A673 (cell line): ENCODE results near the gene ZMYND19. TPM values are rescaled to one million over a fixed set of nuclear protein-coding genes. Genes with fewer than 3 reads are reported as not detected.

Experiments used
- BruUV-seq: library from RNA; stranded (reverse); fragments of 400-500 nt; replicated peaks from 2 replicates; lab custom pipeline; 2021; lab: Mats Ljungman, UMichigan
- CTCF ChIA-PET: fragments of 300-600 bp; sonication (Branson Sonifier 250); formaldehyde crosslinking; loops from one replicate; lab custom pipeline; 2022; ENCODE audit warnings: antibody characterized with exemption; lab: Charles Lee
- POLR2A ChIA-PET: fragments of 300-600 bp; sonication (Branson Sonifier 250); formaldehyde crosslinking; loops from one replicate; lab custom pipeline; 2022; ENCODE audit warnings: antibody characterized with exemption; ENCODE audit not compliant: low non-redundant PET; lab: Charles Lee
- DNase-seq: peaks from one replicate; pipeline ENCODE4 v3.0.0-alpha.2; 2015; ENCODE audit warnings: low spot score
- H3K27ac ChIP-seq: fragments of 200-600 bp; sonication (generic); 2 replicates; pipeline ENCODE4 v1.5.1; 2016; ENCODE audit warnings: mixed run types, low read depth, mild to moderate bottlenecking, mixed read lengths, antibody characterized with exemption, low read length; ENCODE audit not compliant: poor library complexity, severe bottlenecking
- H3K27me3 ChIP-seq: fragments of 200-600 bp; sonication (generic); replicated peaks from 2 replicates; pipeline ENCODE4 v1.6.1; 2017; ENCODE audit warnings: mixed run types, low read depth, mild to moderate bottlenecking, mixed read lengths, antibody characterized with exemption, low read length; ENCODE audit not compliant: insufficient read depth, poor library complexity
- H3K36me3 ChIP-seq: fragments of 200-600 bp; sonication (generic); 2 replicates; pipeline ENCODE4 v1.6.1; 2016; ENCODE audit warnings: mixed run types, mild to moderate bottlenecking, mixed read lengths, antibody characterized with exemption, low read length; ENCODE audit not compliant: insufficient read depth, poor library complexity, severe bottlenecking
- H3K4me1 ChIP-seq: fragments of 200-600 bp; sonication (generic); 2 replicates; pipeline ENCODE4 v1.6.1; 2017; ENCODE audit warnings: mixed run types, mild to moderate bottlenecking, mixed read lengths, antibody characterized with exemption, low read length; ENCODE audit not compliant: insufficient read depth, poor library complexity, severe bottlenecking
- H3K4me3 ChIP-seq: fragments of 200-600 bp; sonication (generic); 2 replicates; pipeline ENCODE4 v1.5.1; 2016; ENCODE audit warnings: low read depth, mixed run types, mild to moderate bottlenecking, mixed read lengths, low read length; ENCODE audit not compliant: poor library complexity, severe bottlenecking
- H3K9me3 ChIP-seq: fragments of 200-600 bp; sonication (generic); 2 replicates; pipeline ENCODE4 v1.6.1; 2016; ENCODE audit warnings: mixed run types, low read depth, mild to moderate bottlenecking, mixed read lengths, antibody characterized with exemption, low read length; ENCODE audit not compliant: poor library complexity, severe bottlenecking
- CTCF ChIP-seq: fragments of 300-800, 200-600 bp; sonication (generic); conservative IDR thresholded peaks from 2 replicates; pipeline ENCODE4 v1.5.1; 2017; ENCODE audit warnings: low read depth, mild to moderate bottlenecking, antibody characterized with exemption, low read length, moderate library complexity, mixed read lengths
- EZH2 ChIP-seq: fragments of 200-600 bp; sonication (generic); IDR thresholded peaks from 2 replicates; pipeline ENCODE4 v1.6.1; 2017; ENCODE audit warnings: borderline replicate concordance, low read depth, mild to moderate bottlenecking, mixed read lengths, antibody characterized with exemption, low read length; ENCODE audit not compliant: poor library complexity, severe bottlenecking
- intact Hi-C: fragments of 100-400 bp; cut with micrococcal nuclease; formaldehyde crosslinking; loops from one replicate; pipeline ENCODE4 v1.10.0; 2022; ENCODE audit not compliant: unreplicated experiment
- total RNA-seq: library from RNA; stranded (reverse); gene quantifications from 2 replicates; pipeline ENCODE4 v1.2.3, GENCODE V29; 2021

Gene ZMYND19
- total RNA-seq, 1 experiment from 2014 or later, result 75.3 TPM

- Histone ChIP-seq H3K9me3 (no peaks in the 10 kb centered on the region), H3K36me3 (peaks cover 37% of the 10 kb centered on the region), H3K4me3 (no peak overlapping the region), H3K27ac (no peak overlapping the region), H3K4me1 (peaks cover 19% of the 10 kb centered on the region), H3K27me3 (no peaks in the 10 kb centered on the region)
- CTCF ChIA-PET, result no interaction called here
- BruUV-seq, result no TSS peak
- DNase-seq, result no peak
- POLR2A ChIA-PET, result no interaction called here
- TF ChIP-seq CTCF (no peak), EZH2 (no peak)
- intact Hi-C loops, result no loop called here
These were observed 8.7 kb downstream of the ZMYND19 start for GRCh38 chr9:137581361-137582285.

GRCh38 chr9:137580954-137581322 lies 9.4 kb downstream of the ZMYND19 start:
- TF ChIP-seq EZH2 (no peak), CTCF (no peak)
- Histone ChIP-seq H3K27ac (no peak overlapping the region), H3K27me3 (no peaks in the 10 kb centered on the region), H3K4me1 (peaks cover 20% of the 10 kb centered on the region), H3K9me3 (no peaks in the 10 kb centered on the region), H3K4me3 (no peak overlapping the region), H3K36me3 (peaks cover 34% of the 10 kb centered on the region)
- no peak for DNase-seq
- intact Hi-C loops, result no loop called here
- no TSS peak for BruUV-seq
- ChIA-PET POLR2A (no interaction called here), CTCF (no interaction called here)

- Histone ChIP-seq H3K9me3 (no peaks in the 10 kb centered on the region), H3K4me1 (peaks cover 20% of the 10 kb centered on the region), H3K36me3 (peaks cover 34% of the 10 kb centered on the region), H3K27ac (no peak overlapping the region), H3K4me3 (no peak overlapping the region), H3K27me3 (no peaks in the 10 kb centered on the region)
- CTCF ChIA-PET, result interaction anchor here (0.6 kb wide), 1 partner anchor 144 kb away, joined by 3 read pairs; no protein-coding TSS in a partner anchor
- BruUV-seq, result no TSS peak
- TF ChIP-seq CTCF, result no peak
- intact Hi-C loops, result no loop called here
- DNase-seq, result no peak
- POLR2A ChIA-PET, result no interaction called here
These were observed 9.9 kb downstream of the ZMYND19 start for GRCh38 chr9:137580209-137580953.
